ENCODE data around the gene IGF1. TPM values are rescaled to one million over a fixed set of nuclear protein-coding genes. Genes with fewer than 3 reads are reported as not detected.

IGF1 gene
- total and polyA plus RNA-seq, 10 of the 15 experiments (the other 5 are each of a cell fraction or from before 2014, with no cell fraction given): 2.4 to 9.2 (median 3.5) TPM

- TF ChIP-seq SKIL (IDR thresholded peaks at IDR 0.05; ENCODE audit: low read depth, poor library complexity, severe bottlenecking) (peak; percentile 30), POLR2AphosphoS5 (IDR thresholded peaks at IDR 0.05; ENCODE audit: low read length) (no peak), SMARCA5 (IDR thresholded peaks at IDR 0.05) (peak; percentile 32; the same call in 1 of the 2 replicates), SREBF2 (IDR thresholded peaks at IDR 0.05; ENCODE audit: low read length) (no peak), CBFB (IDR thresholded peaks at IDR 0.05; ENCODE audit: low read depth) (no peak), ZZZ3 (IDR thresholded peaks at IDR 0.05; ENCODE audit: control insufficient read depth, insufficient read length, low read depth) (no peak), TAF1 (IDR thresholded peaks at IDR 0.05; ENCODE audit: borderline replicate concordance, low read depth, low read length) (0 out of 2 replicates have a peak, but pooled peaks have one; percentile 38), RAD51 (IDR thresholded peaks at IDR 0.05) (no peak), YY1 (IDR thresholded peaks at IDR 0.05; ENCODE audit: low read depth, low read length) (no peak), ZSCAN29 (IDR thresholded peaks at IDR 0.05) (no peak), SMAD5 (IDR thresholded peaks at IDR 0.05; ENCODE audit: low read depth) (no peak), ZBTB40 (IDR thresholded peaks at IDR 0.05; ENCODE audit: borderline replicate concordance) (no peak), RAD21 (IDR thresholded peaks at IDR 0.05; ENCODE audit: insufficient read depth, low read depth, low read length) (no peak), STAT3 (IDR thresholded peaks at IDR 0.05; ENCODE audit: low read depth, low read length) (no peak), HCFC1 (IDR thresholded peaks at IDR 0.05; ENCODE audit: low read length) (no peak), MYB (IDR thresholded peaks at IDR 0.05; ENCODE audit: borderline replicate concordance, low read depth, low read length) (no peak), ZNF207 (IDR thresholded peaks at IDR 0.05; ENCODE audit: borderline replicate concordance) (0 out of 2 replicates have a peak, but pooled peaks have one; percentile 48), RCOR1 (conservative IDR thresholded peaks at IDR 0.05; ENCODE audit: low read depth, low read length) (no peak), MXI1 (IDR thresholded peaks at IDR 0.05; ENCODE audit: low read depth, low read length) (no peak), MTA2 (IDR thresholded peaks at IDR 0.05; ENCODE audit: low read depth) (peak; percentile 94), SRF (IDR thresholded peaks at IDR 0.05; ENCODE audit: low read depth in 2 of 2, low read length in 2 of 2) (no peak), ETV6 (conservative IDR thresholded peaks at IDR 0.05 in 1 of 2, IDR thresholded peaks at IDR 0.05 in 1 of 2; ENCODE audit: borderline replicate concordance in 1 of 2, low read depth in 1 of 2) (no peak), BCLAF1 (IDR thresholded peaks at IDR 0.05) (no peak)
These were observed 22.8 kb upstream of the IGF1 start (continued) for GRCh38 chr12:102503056-102503681.
